ENCODE data around the gene R3HDM1.

- TF ChIP-seq EZH2phosphoT487 (IDR thresholded peaks at IDR 0.05; ENCODE audit: borderline replicate concordance, low read length) (no peak), CTCF (IDR thresholded peaks at IDR 0.05; ENCODE audit: low read depth, low read length, poor library complexity, severe bottlenecking) (no peak)
Observed at GRCh38 chr2:135651717-135652116, 120.4 kb downstream of the R3HDM1 start.
